ENCODE results near the gene CACTIN. TPM values are rescaled to one million over a fixed set of nuclear protein-coding genes. Genes with fewer than 3 reads are reported as not detected.

Gene CACTIN
- total RNA-seq, 1 experiment from 2014 or later: 25.1 TPM

DNA sequence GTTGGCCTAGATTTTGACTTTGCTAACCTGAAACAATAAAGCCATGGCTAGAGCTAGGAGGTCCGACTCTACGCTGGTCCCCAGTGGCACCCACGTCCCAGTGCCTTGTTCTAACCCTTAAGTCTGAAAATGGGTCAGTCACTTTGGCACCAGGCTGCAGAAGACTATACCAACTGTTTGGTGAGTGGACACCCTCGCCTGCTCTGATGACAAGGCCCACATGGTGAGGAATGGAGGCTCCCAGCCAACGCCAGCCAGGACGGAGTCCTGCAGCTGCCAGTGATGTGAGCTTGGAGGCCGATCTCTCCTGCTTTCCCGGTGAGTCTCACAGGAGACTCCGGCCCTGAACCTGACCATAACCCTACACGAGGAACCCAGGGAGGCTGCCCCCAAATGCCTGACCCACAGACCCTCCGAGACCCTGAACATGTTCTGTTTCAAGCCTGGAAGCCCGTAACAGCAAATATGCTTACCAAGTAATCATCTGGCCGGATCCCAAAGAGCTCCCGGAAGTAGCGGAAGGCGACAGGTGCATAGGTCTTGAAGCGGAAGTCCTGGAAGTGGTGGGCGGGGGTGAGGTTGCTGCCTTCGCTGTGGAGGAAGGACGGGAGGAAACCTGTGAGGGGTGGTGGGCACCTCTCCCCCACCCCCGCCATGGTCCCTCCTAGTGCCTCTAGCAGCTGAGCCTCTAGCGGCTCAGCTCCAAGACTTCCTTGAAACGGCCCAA, 34.1 kb upstream of the CACTIN start:
- TF ChIP-seq, protein P1, sequence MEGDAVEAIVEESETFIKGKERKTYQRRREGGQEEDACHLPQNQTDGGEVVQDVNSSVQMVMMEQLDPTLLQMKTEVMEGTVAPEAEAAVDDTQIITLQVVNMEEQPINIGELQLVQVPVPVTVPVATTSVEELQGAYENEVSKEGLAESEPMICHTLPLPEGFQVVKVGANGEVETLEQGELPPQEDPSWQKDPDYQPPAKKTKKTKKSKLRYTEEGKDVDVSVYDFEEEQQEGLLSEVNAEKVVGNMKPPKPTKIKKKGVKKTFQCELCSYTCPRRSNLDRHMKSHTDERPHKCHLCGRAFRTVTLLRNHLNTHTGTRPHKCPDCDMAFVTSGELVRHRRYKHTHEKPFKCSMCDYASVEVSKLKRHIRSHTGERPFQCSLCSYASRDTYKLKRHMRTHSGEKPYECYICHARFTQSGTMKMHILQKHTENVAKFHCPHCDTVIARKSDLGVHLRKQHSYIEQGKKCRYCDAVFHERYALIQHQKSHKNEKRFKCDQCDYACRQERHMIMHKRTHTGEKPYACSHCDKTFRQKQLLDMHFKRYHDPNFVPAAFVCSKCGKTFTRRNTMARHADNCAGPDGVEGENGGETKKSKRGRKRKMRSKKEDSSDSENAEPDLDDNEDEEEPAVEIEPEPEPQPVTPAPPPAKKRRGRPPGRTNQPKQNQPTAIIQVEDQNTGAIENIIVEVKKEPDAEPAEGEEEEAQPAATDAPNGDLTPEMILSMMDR (IDR thresholded peaks at IDR 0.05; ENCODE audit: unreplicated experiment): no peak
- no peaks in the 10 kb centered on the region for H3K9me3 Mint-ChIP-seq (ENCODE audit: unreplicated experiment)
- no peaks in the 10 kb centered on the region for H3K27me3 Mint-ChIP-seq (ENCODE audit: insufficient read depth, unreplicated experiment)
- intact Hi-C loops (cut with micrococcal nuclease): no loop called here
- no TSS peak for BruUV-seq (replicated peaks)
- no peak overlapping the region for H3K4me3 Mint-ChIP-seq (ENCODE audit: unreplicated experiment)
- POLR2A ChIA-PET: interaction anchor here (0.7 kb wide), 2 partner anchors 15 to 442 kb away, joined by 3 read pairs; no protein-coding TSS in a partner anchor
- CTCF ChIA-PET: interaction anchor here (0.7 kb wide), 1 partner anchor 11 kb away, joined by 3 read pairs; no protein-coding TSS in a partner anchor
- H3K36me3 Mint-ChIP-seq (ENCODE audit: insufficient read depth, unreplicated experiment): peaks cover 20% of the 10 kb centered on the region
- H3K27ac Mint-ChIP-seq (ENCODE audit: low read depth, unreplicated experiment): no peak overlapping the region
- DNase-seq (ENCODE audit: unreplicated experiment): no peak
- H3K4me1 Mint-ChIP-seq (ENCODE audit: insufficient read depth, unreplicated experiment): no peaks in the 10 kb centered on the region

DNA sequence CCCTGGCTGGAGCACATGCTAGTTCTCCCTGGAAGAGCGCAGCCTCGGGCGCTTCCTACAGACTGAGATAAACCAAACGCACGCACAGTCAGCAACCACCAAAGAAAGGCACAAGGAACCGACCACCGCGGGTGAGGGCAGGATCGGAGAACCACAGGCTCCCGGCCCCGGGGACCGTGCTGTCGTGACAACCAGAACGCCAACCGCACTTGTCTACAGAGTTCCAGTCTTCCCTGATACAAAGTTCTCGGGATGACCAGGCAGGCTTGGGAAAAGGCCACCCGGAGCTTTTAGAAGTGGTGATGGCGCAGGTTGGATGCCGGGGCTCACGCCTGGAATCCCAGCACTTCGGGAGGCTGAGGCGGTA, 33.1 kb upstream of the CACTIN start:
- no peaks in the 10 kb centered on the region for H3K4me1 Mint-ChIP-seq (ENCODE audit: insufficient read depth, unreplicated experiment)
- POLR2A ChIA-PET: no interaction called here

DNA sequence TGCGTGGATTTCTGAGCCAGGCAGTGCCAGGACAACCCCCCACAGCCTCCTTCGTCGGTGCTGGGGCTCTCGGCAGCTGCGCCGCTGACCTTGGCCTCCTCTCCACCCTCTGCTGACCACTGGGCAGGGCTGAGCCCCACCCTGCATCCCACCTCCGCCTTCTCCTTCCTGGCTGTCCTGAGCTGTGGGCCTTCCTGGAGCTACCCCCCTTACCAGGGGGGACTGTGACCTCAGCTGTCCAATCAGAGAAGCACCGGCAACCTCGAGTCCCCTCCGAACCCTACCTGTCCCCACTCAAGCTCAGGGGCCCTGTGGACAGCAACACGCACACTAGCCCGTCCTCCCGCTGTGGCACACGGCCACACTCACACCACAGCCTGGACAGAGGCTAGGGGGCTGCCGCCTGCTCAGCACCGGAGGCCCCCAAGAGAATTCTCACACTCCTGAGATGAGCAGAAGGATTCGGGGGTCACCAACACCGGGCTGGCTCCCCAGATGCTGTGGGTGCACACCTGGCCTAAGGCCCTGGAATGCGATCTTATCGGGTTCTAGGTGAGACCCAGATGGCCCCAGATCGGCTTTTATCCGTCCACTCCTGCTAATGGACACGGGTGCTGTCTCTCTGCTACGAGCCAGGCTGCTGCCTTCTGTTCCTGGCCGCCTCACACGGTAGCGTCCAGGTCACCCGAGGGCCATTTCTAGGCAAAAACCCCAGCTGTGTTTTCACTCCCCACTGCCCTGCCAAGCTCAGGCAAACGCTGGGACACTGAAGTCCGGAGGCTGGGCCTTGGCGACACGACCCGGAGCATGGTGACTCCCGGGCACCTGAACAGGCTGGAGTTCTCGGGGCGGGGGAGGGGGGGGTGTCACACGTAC, 32.5 kb upstream of the CACTIN start:
- ChIA-PET CTCF (interaction anchor here (0.7 kb wide), 1 partner anchor 35 kb away, joined by 3 read pairs; no protein-coding TSS in a partner anchor), POLR2A (interaction anchor here (0.6 kb wide), 2 partner anchors 312 to 710 kb away, joined by 3 to 5 read pairs; partner anchors contain the start of gene DAPK3)
- intact Hi-C loops (cut with micrococcal nuclease): no loop called here
- Mint-ChIP-seq H3K9me3 (ENCODE audit: unreplicated experiment) (no peaks in the 10 kb centered on the region), H3K27ac (ENCODE audit: low read depth, unreplicated experiment) (no peak overlapping the region), H3K27me3 (ENCODE audit: insufficient read depth, unreplicated experiment) (no peaks in the 10 kb centered on the region), H3K4me1 (ENCODE audit: insufficient read depth, unreplicated experiment) (no peaks in the 10 kb centered on the region), H3K4me3 (ENCODE audit: unreplicated experiment) (no peak overlapping the region), H3K36me3 (ENCODE audit: insufficient read depth, unreplicated experiment) (peaks cover 20% of the 10 kb centered on the region)
- no TSS peak for BruUV-seq (replicated peaks)
- DNase-seq (ENCODE audit: unreplicated experiment): no peak
- TF ChIP-seq, protein P1 (IDR thresholded peaks at IDR 0.05; ENCODE audit: unreplicated experiment): no peak

More for the DNA sequence above, 33.1 kb upstream of the CACTIN start:
- Mint-ChIP-seq H3K27ac (ENCODE audit: low read depth, unreplicated experiment) (no peak overlapping the region), H3K27me3 (ENCODE audit: insufficient read depth, unreplicated experiment) (no peaks in the 10 kb centered on the region), H3K36me3 (ENCODE audit: insufficient read depth, unreplicated experiment) (peaks cover 20% of the 10 kb centered on the region), H3K4me3 (ENCODE audit: unreplicated experiment) (no peak overlapping the region), H3K9me3 (ENCODE audit: unreplicated experiment) (no peaks in the 10 kb centered on the region)
- intact Hi-C loops (cut with micrococcal nuclease): no loop called here
- TF ChIP-seq, protein P1 (IDR thresholded peaks at IDR 0.05; ENCODE audit: unreplicated experiment): no peak
- DNase-seq (ENCODE audit: unreplicated experiment): no peak
- no TSS peak for BruUV-seq (replicated peaks)
- CTCF ChIA-PET: interaction anchor here (0.7 kb wide), 1 partner anchor 34 kb away, joined by 3 read pairs; no protein-coding TSS in a partner anchor
